Mammary microvascular endothelial cell (primary cell): ENCODE measurements around the gene HSD17B4. TPM values are rescaled to one million over a fixed set of nuclear protein-coding genes. Genes with fewer than 3 reads are reported as not detected.

Source experiments
- total RNA-seq: library from RNA; depleted of rRNA; stranded (reverse); fragments of >200 nt; gene quantifications from 2 replicates; pipeline ENCODE4 v1.2.3, GENCODE V29; 2015

HSD17B4 gene
- total RNA-seq: 85.9 and 100 TPM in 2 replicates

GRCh38 chr5:119452373-119453039 lies at the start of gene HSD17B4:
TSS of gene HSD17B4 (plus strand) at chr5:119452497. CDS start at chr5:119452576, 79 bp downstream.

Other genes starting within 250 kb of the HSD17B4 start
- 5.7 and 8.8 TPM in 2 replicates for gene TNFAIP8, start 96.5 kb upstream of the HSD17B4 start, total RNA-seq
- gene FAM170A, start 177.1 kb downstream of the HSD17B4 start, total RNA-seq: not detected in 2 replicates